ENCODE data around the gene PSME3IP1.

PSME3IP1 gene

GRCh38 chr16:57104706-57105105 lies 81.1 kb downstream of the PSME3IP1 start:
- TF ChIP-seq POLR2AphosphoS5 (IDR thresholded peaks at IDR 0.05; ENCODE audit: borderline replicate concordance, low read depth, low read length) (no peak), FOXP2 (optimal IDR thresholded peaks at IDR 0.05; ENCODE audit: control extremely low read depth, extremely low read length, insufficient read depth) (no peak), EZH2 (IDR thresholded peaks at IDR 0.05) (no peak)
- no peak overlapping the region for H3K9ac ChIP-seq (ENCODE audit: insufficient read length)
- H3K36me3 ChIP-seq (ENCODE audit: insufficient read depth, low read length), result no peaks in the 10 kb centered on the region
- H3K27ac ChIP-seq, result no peak overlapping the region
- no peak overlapping the region for H3K4me3 ChIP-seq
- H3K9me3 ChIP-seq (ENCODE audit: low read depth, low read length), result no peaks in the 10 kb centered on the region
- DNase-seq (ENCODE audit: low read depth, low spot score), result no peak

GRCh38 chr16:57102888-57103851 lies 82.7 kb downstream of the PSME3IP1 start:
- no peak for TF ChIP-seq POLR2AphosphoS5 (IDR thresholded peaks at IDR 0.05; ENCODE audit: borderline replicate concordance, low read depth, low read length)
- DNase-seq (ENCODE audit: low read depth, low spot score), result no peak
- H3K9ac ChIP-seq (ENCODE audit: insufficient read length), result no peak overlapping the region
- H3K4me3 ChIP-seq, result no peak overlapping the region
- H3K9me3 ChIP-seq (ENCODE audit: low read depth, low read length), result no peaks in the 10 kb centered on the region
- H3K36me3 ChIP-seq (ENCODE audit: insufficient read depth, low read length), result no peaks in the 10 kb centered on the region
- H3K27ac ChIP-seq, result no peak overlapping the region

Measured in SK-N-MC (cell line).